ENCODE measurements around the gene P3H2. TPM values are rescaled to one million over a fixed set of nuclear protein-coding genes. Genes with fewer than 3 reads are reported as not detected.

P3H2 gene
- total RNA-seq, 2 donors from 2014 or later: 9.7 to 20.5 TPM

DNA sequence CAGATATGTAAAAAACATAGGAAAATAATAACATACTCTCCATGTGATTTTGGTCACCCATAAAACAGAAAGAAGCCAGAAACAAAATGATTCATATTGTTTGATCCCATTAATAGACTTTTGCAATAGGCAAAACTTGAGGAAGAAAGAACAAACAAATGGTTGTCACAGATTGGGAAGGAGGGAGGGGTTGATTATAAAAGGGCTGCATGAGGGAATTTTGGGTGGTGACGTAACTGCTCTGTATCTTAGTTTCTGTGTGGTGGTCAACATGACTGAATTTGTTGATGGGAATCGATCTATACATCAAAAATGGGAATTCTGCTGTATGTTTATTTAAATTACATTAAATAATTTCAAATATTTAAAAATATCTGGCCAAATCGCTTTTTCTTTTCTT is 86.3 kb downstream of the P3H2 start:
- intact Hi-C loops (cut with DNase I): no loop called here

GRCh38 chr3:190032923-190033322 is 87.8 kb downstream of the P3H2 start:
- DNase-seq (ENCODE audit: low spot score): no peak
- intact Hi-C loops (cut with DNase I): no loop called here

More for the DNA sequence above, 86.3 kb downstream of the P3H2 start:
- no peak for DNase-seq (ENCODE audit: low spot score)

DNA sequence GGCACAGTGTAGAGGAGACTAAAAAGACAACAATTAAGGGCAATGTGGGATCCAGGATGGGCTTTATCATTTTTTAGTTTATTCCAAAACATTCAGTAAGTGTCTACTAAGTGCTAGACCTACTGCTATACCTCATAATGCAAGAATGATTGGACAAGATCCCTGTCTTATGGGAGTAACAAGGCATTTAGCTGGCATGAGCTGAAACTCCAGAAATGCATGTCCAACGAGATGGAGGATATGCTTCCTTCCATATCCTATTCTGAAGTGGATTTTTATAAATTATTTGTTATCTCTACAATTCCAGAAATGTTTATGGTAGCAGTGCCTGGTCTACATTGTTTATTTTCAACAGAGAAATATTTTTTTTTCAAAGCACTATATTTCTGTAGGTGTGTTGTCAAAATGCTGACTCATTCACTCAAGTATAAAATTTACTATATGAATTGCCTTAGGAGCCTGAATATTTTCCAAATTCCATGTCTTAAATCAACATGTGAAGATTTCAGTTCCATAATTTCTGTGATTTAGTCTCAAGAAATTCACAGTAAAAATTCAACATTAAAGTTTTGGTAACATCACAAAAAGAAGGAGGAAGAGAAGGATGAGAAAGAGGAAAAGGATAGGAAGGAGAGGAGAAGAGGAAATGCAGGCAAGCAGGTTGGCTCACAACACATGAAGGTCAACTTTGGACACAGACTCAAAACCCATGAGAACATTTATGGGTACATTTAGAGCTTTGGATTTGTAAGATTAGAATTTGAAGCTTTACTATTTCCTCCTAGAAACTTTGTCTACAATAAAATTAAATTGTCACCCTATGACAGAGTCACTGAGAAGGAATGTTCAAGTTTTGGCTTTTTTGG is 88.6 kb downstream of the P3H2 start:
- intact Hi-C loops (cut with DNase I): no loop called here
- no peak for DNase-seq (ENCODE audit: low spot score)

DNA sequence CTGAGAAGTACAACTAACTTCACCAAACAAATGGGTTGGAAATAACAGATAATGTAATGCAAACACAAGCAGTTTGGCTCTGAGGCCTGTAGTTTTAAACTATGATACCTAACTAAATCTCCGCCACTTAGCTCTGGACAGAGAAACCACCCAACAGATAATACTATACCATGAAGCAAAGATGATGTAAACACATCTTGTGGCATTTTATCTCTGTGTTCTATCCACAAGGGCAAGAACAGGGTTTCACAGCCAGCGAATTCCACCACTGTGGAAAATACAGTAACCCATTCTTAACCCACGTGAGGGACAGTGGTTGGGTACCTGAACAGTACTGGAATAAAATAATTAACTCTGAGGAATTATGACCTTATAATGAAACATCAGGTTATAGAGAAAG is 93.6 kb downstream of the P3H2 start:
- intact Hi-C loops (cut with DNase I): no loop called here
- DNase-seq (ENCODE audit: low spot score): no peak

GRCh38 chr3:190026154-190026553 is 94.5 kb downstream of the P3H2 start:
- intact Hi-C loops (cut with DNase I): no loop called here
- no peak for DNase-seq (ENCODE audit: low spot score)

DNA sequence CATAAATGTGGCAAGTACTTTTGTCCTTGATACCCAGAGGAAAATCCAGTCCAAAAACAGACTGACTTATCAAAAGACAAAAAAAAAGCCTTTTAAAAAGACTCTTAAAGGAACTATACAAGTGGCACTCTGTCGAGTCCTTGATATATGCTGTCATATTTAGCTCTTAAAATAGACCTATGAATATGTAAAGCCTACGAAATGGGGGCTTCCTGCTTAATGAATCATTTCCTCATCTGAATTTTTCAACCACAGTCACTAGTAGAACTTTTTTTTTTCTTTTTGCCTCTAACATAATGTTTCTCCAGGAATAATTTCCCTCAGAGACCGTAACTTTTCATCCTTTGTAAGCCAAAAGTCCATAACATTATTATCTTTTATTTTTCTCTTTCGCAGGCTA is 95.8 kb downstream of the P3H2 start:
- intact Hi-C loops (cut with DNase I): no loop called here
- no peak for DNase-seq (ENCODE audit: low spot score)

GRCh38 chr3:190019844-190020243 is 100.9 kb downstream of the P3H2 start:
- no peak for DNase-seq (ENCODE audit: low spot score)
- intact Hi-C loops (cut with DNase I): no loop called here

DNA sequence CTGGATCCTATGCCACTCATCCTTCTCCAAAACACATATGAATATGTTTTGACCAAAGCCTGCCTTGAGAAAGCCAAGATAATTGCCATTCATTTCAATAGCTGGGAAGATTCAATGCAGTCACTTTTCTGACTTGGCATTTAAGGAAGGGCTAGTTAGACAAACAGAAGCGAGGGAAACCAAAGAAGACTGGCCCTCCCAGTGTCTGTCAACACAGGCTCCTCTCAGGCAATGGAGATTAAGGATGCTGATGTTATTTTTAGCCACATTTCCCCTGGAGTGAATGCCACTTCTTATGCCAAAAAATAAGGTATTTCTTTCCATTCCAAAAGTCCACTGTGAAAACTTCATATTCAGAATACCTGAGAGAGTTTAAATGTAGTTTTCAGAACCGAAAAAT is 101.7 kb downstream of the P3H2 start:
- intact Hi-C loops (cut with DNase I): no loop called here
- DNase-seq (ENCODE audit: low spot score): no peak

- DNase-seq (ENCODE audit: low spot score): no peak
- intact Hi-C loops (cut with DNase I): no loop called here
Measured at GRCh38 chr3:190018460-190018859, 102.2 kb downstream of the P3H2 start.

DNA sequence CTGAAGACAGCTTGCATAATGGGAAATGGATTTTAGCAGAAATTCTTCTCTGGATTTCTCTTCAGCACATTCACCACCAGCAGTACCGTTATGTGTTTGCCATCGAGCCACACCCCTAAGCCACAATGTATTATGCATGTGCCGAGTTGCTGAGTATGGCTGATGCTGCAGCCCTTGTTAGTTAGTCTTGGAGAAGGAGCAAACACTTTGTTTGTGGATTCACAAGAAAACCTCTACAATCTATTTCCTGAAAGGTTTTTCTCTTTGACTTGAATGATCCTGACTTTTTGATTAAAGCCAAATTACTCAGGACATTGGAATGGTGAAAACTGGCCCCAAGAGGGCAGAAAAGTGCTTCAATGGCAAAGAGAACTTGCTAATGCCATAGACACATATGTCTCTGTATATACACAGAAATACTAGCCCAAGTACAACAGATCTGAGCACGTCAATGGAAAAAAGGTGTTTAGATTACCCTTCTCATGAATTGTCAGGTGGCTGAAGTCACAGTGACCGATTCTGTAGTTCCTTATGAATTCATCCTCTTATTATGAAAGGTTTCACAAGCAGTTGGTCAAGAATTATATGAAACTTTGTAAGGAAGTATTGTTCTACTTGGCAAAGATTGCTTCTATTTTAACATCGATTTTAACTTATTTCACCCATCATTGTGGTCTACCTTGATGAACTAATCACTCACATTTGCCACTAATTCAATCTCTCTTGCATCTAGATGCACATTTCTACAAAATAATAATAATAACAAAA is 103.0 kb downstream of the P3H2 start:
- DNase-seq (ENCODE audit: low spot score): no peak
- intact Hi-C loops (cut with DNase I): no loop called here

- intact Hi-C loops (cut with DNase I): no loop called here
Measured at GRCh38 chr3:190016966-190017365, 103.7 kb downstream of the P3H2 start.

DNA sequence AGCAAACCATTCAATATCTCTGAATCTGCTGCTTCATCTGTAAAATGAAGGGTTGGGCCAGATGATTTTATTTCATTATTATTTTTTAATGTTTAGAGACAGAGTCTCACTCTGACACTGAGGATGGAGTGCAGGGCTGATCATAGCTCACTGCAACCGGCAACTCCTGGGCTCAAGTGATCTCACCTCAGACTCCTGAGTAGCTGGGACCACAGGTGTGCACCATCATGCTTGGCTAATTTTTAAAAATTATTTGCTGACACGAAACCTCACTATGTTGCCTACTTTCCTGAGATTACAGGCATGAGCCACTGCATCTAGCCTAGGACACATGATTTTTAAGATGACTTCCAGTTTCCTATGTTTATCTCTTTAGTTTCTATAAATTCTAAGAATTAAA is 105.8 kb downstream of the P3H2 start:
- intact Hi-C loops (cut with DNase I): no loop called here
- no peak for DNase-seq (ENCODE audit: low spot score)

More at GRCh38 chr3:190016966-190017365, 103.7 kb downstream of the P3H2 start:
- no peak for DNase-seq (ENCODE audit: low spot score)

DNA sequence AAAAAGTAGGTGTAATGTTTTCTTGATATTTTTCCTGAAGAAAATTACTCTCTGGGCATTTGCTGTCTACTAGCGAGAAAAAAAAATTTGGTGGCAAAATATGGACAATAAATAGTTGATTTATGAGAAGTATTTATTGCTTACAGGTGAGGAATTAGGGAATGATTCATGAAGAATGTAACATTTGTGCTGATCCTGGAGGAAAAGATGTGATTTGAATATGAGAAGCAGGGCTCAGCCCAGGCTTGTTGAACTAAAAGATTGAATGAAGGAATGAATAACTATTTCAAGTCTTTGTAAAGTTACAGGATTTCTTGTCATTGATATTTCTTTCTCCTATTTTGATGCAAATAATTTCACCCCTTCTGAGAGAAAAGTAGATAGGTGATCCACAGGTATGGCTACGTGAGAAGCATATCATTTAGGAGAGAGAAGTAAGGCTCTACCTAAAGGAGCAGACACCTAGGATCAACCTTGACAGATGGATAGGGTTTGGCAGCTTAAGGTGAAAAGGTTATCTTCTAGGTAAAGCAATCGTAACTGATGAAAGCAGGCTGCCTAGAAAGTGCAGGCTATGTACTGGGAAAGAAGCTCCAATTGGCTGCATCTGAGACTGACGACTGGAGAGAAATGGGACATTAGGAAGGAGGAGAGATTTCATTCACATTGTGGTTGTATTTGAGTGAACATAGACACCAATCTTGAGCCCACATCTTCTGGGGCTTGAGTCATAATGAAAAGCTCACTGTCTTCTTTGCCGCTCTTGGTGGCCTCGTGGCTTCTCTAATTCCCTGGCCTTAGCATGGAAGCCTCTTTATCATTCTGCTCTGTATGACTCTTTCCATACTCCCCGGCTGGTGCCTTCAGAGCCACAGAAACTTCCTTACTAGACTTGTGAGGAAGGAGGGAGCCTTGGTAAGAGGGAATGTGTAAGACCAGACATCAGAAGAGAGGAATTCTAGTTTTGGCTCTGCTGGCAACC is 106.5 kb downstream of the P3H2 start:
- intact Hi-C loops (cut with DNase I): no loop called here
- DNase-seq (ENCODE audit: low spot score): no peak

DNA sequence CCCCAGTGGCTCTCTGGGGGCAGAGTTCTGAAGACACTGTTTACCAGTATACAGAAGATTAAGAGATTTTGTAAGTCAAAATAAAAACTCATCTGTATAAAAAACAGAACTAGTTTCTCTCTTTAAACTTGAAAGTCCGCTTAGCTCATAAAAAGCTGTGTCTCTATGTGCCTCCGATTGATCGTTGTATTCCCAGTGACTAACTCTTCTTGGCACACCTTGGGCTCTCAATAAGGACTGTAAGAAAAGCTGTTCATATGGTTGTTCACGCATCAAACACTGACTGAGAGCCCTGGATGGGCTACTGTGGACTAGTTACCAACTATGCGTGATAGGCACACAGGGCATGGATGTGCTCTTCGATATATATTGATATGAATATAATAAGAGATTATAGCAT is 107.9 kb downstream of the P3H2 start:
- intact Hi-C loops (cut with DNase I): no loop called here
- no peak for DNase-seq (ENCODE audit: low spot score)

- no peak for DNase-seq (ENCODE audit: low spot score)
- intact Hi-C loops (cut with DNase I): no loop called here
Measured at GRCh38 chr3:190012314-190012782, 108.3 kb downstream of the P3H2 start.

DNA sequence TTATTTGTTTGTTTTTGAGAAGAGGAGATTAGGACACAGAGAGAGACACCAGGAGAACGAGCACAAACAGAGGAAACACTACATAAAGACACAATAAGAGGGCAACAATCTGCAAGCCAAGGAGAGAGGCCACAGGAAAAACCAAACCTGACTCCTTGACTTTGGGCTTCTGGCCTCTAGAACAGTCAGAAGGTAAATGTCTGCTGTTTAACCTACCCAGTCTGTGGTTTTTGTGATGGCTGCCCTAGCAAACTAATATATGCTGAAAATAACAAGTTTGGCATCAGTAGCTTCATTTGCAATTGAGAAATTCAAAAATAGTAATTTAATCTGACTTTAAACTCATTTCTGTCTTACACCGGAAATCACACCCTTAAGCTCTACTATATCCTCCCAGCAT is 110.2 kb downstream of the P3H2 start:
- intact Hi-C loops (cut with DNase I): no loop called here
- no peak for DNase-seq (ENCODE audit: low spot score)

- DNase-seq (ENCODE audit: low spot score): no peak
- intact Hi-C loops (cut with DNase I): no loop called here
Measured at GRCh38 chr3:190009614-190010013, 111.1 kb downstream of the P3H2 start.

DNA sequence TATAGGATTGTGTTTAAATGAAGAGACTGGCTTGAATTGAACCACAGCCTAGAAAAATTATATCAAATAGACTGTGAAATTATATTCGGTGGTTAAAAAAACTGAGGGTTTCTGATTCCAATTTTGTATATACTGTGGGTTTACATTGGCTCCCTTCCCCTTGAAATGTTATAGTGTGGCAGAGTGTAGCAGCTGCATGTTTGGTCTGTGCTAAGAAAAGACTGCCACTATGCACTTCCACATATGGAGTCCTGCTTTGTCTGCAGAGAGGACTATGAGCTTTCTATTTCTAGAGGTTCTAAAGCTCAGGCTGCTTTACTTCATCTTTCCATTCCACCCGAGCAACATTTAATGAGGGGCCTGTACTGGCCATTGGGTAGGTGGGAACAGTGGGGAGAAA is 112.3 kb downstream of the P3H2 start:
- intact Hi-C loops (cut with DNase I): no loop called here
- DNase-seq (ENCODE audit: low spot score): no peak

GRCh38 chr3:190005343-190006113 is 115.2 kb downstream of the P3H2 start:
- intact Hi-C loops (cut with DNase I): no loop called here
- no peak for DNase-seq (ENCODE audit: low spot score)

Measured in posterior vena cava (tissue), 2 donors.